B cell (primary cell): ENCODE results near the gene RBX1. TPM values are rescaled to one million over a fixed set of nuclear protein-coding genes. Genes with fewer than 3 reads are reported as not detected.

Source experiments
- ATAC-seq: fragments of 200-7000 bp; cut with Tn5 transposase; one replicate; pipeline ENCODE4 v1.10.0; 2021; ENCODE audit warnings: low read depth, mild to moderate bottlenecking, moderate number of reproducible peaks, moderate library complexity
- CTCF ChIA-PET: fragments of 350-600 bp; sonication (Branson Sonifier 250); formaldehyde crosslinking; loops from one replicate; lab custom pipeline; 2021; ENCODE audit warnings: antibody characterized with exemption, inconsistent platforms; lab: Charles Lee
- POLR2A ChIA-PET: fragments of 350-600 bp; sonication (Branson Sonifier 250); formaldehyde crosslinking; loops from one replicate; lab custom pipeline; 2021; ENCODE audit warnings: antibody characterized with exemption; lab: Charles Lee
- DNase-seq: peaks from one replicate; pipeline ENCODE4 v3.0.0; 2013
- H2AFZ ChIP-seq: 2 replicates; pipeline ENCODE4 v1.6.1; 2012; ENCODE audit warnings: mild to moderate bottlenecking, low read depth, low read length; ENCODE audit not compliant: insufficient read depth, poor library complexity, severe bottlenecking
- H3K27ac ChIP-seq, 2 donors: 1 replicate in 1 of 2; 2 replicates in 1 of 2; pipeline ENCODE4 v1.5.1; 2012 to 2013; ENCODE audit warnings: low read length in 2 of 2, mild to moderate bottlenecking in 2 of 2, moderate library complexity in 1 of 2
- H3K27me3 ChIP-seq, 4 experiments: fragments of 200-600 bp in 1 of 4; sonication (generic) in 1 of 4; replicated peaks in 1 of 4; 1 replicate in 2 of 4; 2 replicates in 2 of 4; pipeline versions ENCODE4 v1.6.1 to v1.7.0; 2013 to 2016; ENCODE audit warnings: low read length in 3 of 4, mild to moderate bottlenecking in 2 of 4, mixed read lengths in 1 of 4, moderate library complexity in 1 of 4; ENCODE audit not compliant: insufficient read depth in 4 of 4, control insufficient read depth in 3 of 4; ENCODE audit errors: control extremely low read depth in 1 of 4
- H3K36me3 ChIP-seq, 2 experiments: replicated peaks in 1 of 2; 1 replicate in 1 of 2; 2 replicates in 1 of 2; pipeline versions ENCODE4 v1.6.1 to v1.7.1; 2013; ENCODE audit warnings: low read length in 1 of 2; ENCODE audit not compliant: insufficient read depth in 2 of 2, control insufficient read depth in 1 of 2; ENCODE audit errors: control extremely low read depth in 1 of 2, extremely low read depth in 1 of 2
- H3K4me1 ChIP-seq, 2 donors: fragments of 200-600 bp in 1 of 2; sonication (generic) in 1 of 2; 1 replicate in 1 of 2; 2 replicates in 1 of 2; pipeline versions ENCODE4 v1.5.1 to v1.6.1; 2013 to 2017; ENCODE audit warnings: low read length in 2 of 2; ENCODE audit not compliant: control insufficient read depth in 2 of 2, insufficient read depth in 2 of 2
- H3K4me2 ChIP-seq: replicated peaks from 2 replicates; pipeline ENCODE3; 2012; ENCODE audit warnings: mild to moderate bottlenecking, low read depth, low read length; ENCODE audit not compliant: poor library complexity, severe bottlenecking
- H3K4me3 ChIP-seq, 5 experiments: fragments of 200-600 bp in 1 of 5; sonication (generic) in 1 of 5; 1 replicate in 3 of 5; 2 replicates in 2 of 5; pipeline versions ENCODE4 v1.5.1 to v1.7.0; 2011 to 2016; ENCODE audit warnings: low read length in 4 of 5, mild to moderate bottlenecking in 4 of 5, low read depth in 2 of 5, control low read depth in 1 of 5, moderate library complexity in 1 of 5; ENCODE audit not compliant: insufficient read depth in 1 of 5; ENCODE audit errors: control extremely low read depth in 1 of 5, extremely low read depth in 1 of 5
- H3K79me2 ChIP-seq: fragments of 200-600 bp; sonication (generic); one replicate; pipeline ENCODE4 v1.6.0; 2016; ENCODE audit warnings: low read length; ENCODE audit not compliant: control insufficient read depth, insufficient read depth
- H3K9ac ChIP-seq: fragments of 200-600 bp; sonication (generic); 2 replicates; pipeline ENCODE4 v1.6.1; 2017; ENCODE audit warnings: mild to moderate bottlenecking, low read length, moderate library complexity
- H3K9me3 ChIP-seq, 3 donors: one replicate each; pipeline versions ENCODE4 v1.6.1 to v1.7.1; 2013; ENCODE audit warnings: low read length in 2 of 3; ENCODE audit not compliant: control insufficient read depth in 2 of 3, insufficient read depth in 1 of 3; ENCODE audit errors: control extremely low read depth in 1 of 3
- H4K20me1 ChIP-seq: 2 replicates; pipeline ENCODE4 v1.6.0; 2012; ENCODE audit warnings: mild to moderate bottlenecking, low read length; ENCODE audit not compliant: insufficient read depth, control insufficient read depth, poor library complexity, severe bottlenecking
- H3K27ac Mint-ChIP-seq: one replicate; pipeline ENCODE4 v1.8.0; 2021; ENCODE audit warnings: mixed read lengths
- H3K27me3 Mint-ChIP-seq: one replicate; pipeline ENCODE4 v1.8.0; 2021; ENCODE audit warnings: mixed read lengths
- H3K4me1 Mint-ChIP-seq: one replicate; pipeline ENCODE4 v1.8.0; 2021; ENCODE audit warnings: mixed read lengths
- H3K4me3 Mint-ChIP-seq: one replicate; pipeline ENCODE4 v1.8.0; 2021; ENCODE audit warnings: mixed read lengths
- H3K9me3 Mint-ChIP-seq: one replicate; pipeline ENCODE4 v1.8.0; 2022; ENCODE audit warnings: mixed read lengths; ENCODE audit not compliant: insufficient read depth
- EZH2 ChIP-seq: IDR thresholded peaks from 2 replicates; pipeline ENCODE4 v1.6.1; 2012; ENCODE audit warnings: borderline replicate concordance, low read depth, mild to moderate bottlenecking, moderate library complexity, low read length; ENCODE audit not compliant: insufficient read depth, poor library complexity, severe bottlenecking
- WGBS: methylation state at CpG from one replicate; pipeline ENCODE4 v1.1.5; 2013; ENCODE audit warnings: missing lambda C conversion rate; ENCODE audit not compliant: insufficient coverage; 5-methylcytosine and 5-hydroxymethylcytosine counted together
- intact Hi-C: fragments of 100-400 bp; cut with micrococcal nuclease; formaldehyde crosslinking; loops from one replicate; pipeline ENCODE4 v1.10.0; 2022
- polyA plus RNA-seq: library from polyadenylated mRNA; depleted of rRNA; stranded (reverse); fragments of >200 nt; gene quantifications from 2 replicates; pipeline ENCODE4 v1.2.3, GENCODE V29; 2012
- total RNA-seq, 2 donors: library from RNA; stranded (reverse); fragments of 120-200 nt in 1 of 2; gene quantifications; 1 replicate in 1 of 2; 2 replicates in 1 of 2; pipeline versions ENCODE4 v1.2.3 to v1.2.4, GENCODE V29; 2013 to 2022
- TF ChIP-seq, protein P1 (sequence below): fragments of 200-600 bp; IDR thresholded peaks from one replicate; pipeline ENCODE4 v1.8.0; 2022; ENCODE audit warnings: antibody characterized with exemption, mild to moderate bottlenecking

The RBX1 gene
- total and polyA plus RNA-seq, 2 donors (not counting 1 experiment from before 2014, with no cell fraction given), result 26.8 to 50.7 TPM

- ChIA-PET POLR2A (interaction anchor here (0.7 kb wide), 1 partner anchor 12 kb away, joined by 6 read pairs; no protein-coding TSS in a partner anchor), CTCF (no interaction called here)
- Histone ChIP-seq H3K27ac (no peak overlapping the region), H3K4me2 (no peak overlapping the region), H4K20me1 (no peaks in the 10 kb centered on the region), H2AFZ (no peak overlapping the region), H3K9ac (no peak overlapping the region), H3K9me3 (no peaks in the 10 kb centered on the region), H3K36me3 (peaks cover 0 to 9% of the 10 kb centered on the region in 2 experiments), H3K4me1 (peaks cover 0 to under 1% of the 10 kb centered on the region in 2 donors), H3K27me3 (no peaks in the 10 kb centered on the region), H3K79me2 (no peaks in the 10 kb centered on the region), H3K4me3 (no peak overlapping the region)
- no peak for TF ChIP-seq EZH2
- TF ChIP-seq, protein P1, sequence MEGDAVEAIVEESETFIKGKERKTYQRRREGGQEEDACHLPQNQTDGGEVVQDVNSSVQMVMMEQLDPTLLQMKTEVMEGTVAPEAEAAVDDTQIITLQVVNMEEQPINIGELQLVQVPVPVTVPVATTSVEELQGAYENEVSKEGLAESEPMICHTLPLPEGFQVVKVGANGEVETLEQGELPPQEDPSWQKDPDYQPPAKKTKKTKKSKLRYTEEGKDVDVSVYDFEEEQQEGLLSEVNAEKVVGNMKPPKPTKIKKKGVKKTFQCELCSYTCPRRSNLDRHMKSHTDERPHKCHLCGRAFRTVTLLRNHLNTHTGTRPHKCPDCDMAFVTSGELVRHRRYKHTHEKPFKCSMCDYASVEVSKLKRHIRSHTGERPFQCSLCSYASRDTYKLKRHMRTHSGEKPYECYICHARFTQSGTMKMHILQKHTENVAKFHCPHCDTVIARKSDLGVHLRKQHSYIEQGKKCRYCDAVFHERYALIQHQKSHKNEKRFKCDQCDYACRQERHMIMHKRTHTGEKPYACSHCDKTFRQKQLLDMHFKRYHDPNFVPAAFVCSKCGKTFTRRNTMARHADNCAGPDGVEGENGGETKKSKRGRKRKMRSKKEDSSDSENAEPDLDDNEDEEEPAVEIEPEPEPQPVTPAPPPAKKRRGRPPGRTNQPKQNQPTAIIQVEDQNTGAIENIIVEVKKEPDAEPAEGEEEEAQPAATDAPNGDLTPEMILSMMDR, result no peak
- H3K27me3 Mint-ChIP-seq, result no peaks in the 10 kb centered on the region
- 87% methylated on average over 13 of the region's 18 CpGs for WGBS
- intact Hi-C loops, result no loop called here
- ATAC-seq (no peak), DNase-seq (no peak)
- no peaks in the 10 kb centered on the region for H3K9me3 Mint-ChIP-seq
- no peaks in the 10 kb centered on the region for H3K4me1 Mint-ChIP-seq
- no peak overlapping the region for H3K27ac Mint-ChIP-seq
- no peak overlapping the region for H3K4me3 Mint-ChIP-seq
These were observed 25.9 kb downstream of the RBX1 start for GRCh38 chr22:40976866-40977700.

DNA sequence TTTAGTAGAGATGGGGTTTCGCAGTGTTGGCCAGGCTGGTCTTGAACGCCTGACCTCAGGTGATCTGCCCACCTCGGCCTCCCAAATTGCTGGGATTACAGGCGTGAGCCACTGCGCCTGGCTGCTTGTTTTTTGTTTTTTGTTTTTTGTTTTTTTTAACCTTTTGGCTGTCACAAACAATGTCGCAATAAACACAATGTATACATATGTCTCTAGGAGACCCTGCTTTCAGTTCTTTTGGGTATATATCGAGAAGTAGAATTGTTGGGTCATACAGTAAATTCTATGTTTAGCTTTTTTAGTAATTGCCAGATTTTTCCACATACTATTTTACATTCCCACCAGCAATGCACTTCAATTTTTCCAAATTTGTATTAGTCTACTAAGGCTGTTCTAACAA, 28.0 kb downstream of the RBX1 start:
- ChIA-PET CTCF (no interaction called here), POLR2A (no interaction called here)
- ATAC-seq (no peak), DNase-seq (no peak)
- no peaks in the 10 kb centered on the region for H3K27me3 Mint-ChIP-seq
- 96% methylated on average over 3 of the region's 7 CpGs for WGBS
- H3K4me3 Mint-ChIP-seq, result no peak overlapping the region
- Histone ChIP-seq H3K4me3 (no peak overlapping the region), H3K4me2 (no peak overlapping the region), H3K27ac (no peak overlapping the region), H3K79me2 (no peaks in the 10 kb centered on the region), H3K9me3 (no peaks in the 10 kb centered on the region), H3K36me3 (no peaks in the 10 kb centered on the region), H2AFZ (no peak overlapping the region), H3K9ac (no peak overlapping the region), H3K27me3 (peaks cover 0 to 2% (median 0%) of the 10 kb centered on the region in 4 experiments), H4K20me1 (no peaks in the 10 kb centered on the region), H3K4me1 (peaks cover 15% of the 10 kb centered on the region in 2 donors)
- peaks cover 15% of the 10 kb centered on the region for H3K4me1 Mint-ChIP-seq
- TF ChIP-seq, protein P1, result no peak
- no peak for TF ChIP-seq EZH2
- H3K27ac Mint-ChIP-seq, result no peak overlapping the region
- no peaks in the 10 kb centered on the region for H3K9me3 Mint-ChIP-seq
- intact Hi-C loops, result no loop called here
